ENCODE results near the gene IQGAP2.
"Not testable (repeated sequence)": the region's sequence is repeated elsewhere in the genome, so short reads cannot be mapped to it uniquely, and the experiment has no call there.

The IQGAP2 gene

DNA sequence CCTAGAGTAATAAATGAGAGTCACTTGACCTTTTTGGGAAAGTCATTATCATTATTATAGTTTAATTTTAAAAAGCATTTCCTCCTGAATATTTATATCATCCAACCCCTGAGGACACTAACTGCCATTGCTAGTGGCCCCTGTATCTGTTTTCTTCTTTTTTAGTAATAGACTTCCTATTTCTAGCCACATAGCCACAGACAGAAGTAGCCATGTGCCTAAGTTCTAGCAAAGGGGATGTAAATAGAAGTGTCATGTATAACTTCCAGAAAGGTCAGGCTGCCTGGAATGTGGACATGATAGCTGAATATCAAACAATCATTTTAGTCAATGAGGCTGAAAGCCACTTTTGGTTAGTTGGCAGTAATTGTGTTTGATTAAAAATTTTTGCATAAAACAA, 37.5 kb upstream of the IQGAP2 start:
- no peaks in the 10 kb centered on the region for H3K36me3 ChIP-seq
- DNase-seq: no peak
- TF ChIP-seq CTCF (IDR thresholded peaks at IDR 0.05; ENCODE audit: low read depth, low read length): no peak
- H3K27me3 ChIP-seq: peaks cover 9% of the 10 kb centered on the region
- no peaks in the 10 kb centered on the region for H3K9me3 ChIP-seq
- H3K4me1 ChIP-seq: no peaks in the 10 kb centered on the region
- H3K4me3 ChIP-seq (ENCODE audit: low read depth, low read length): no peak overlapping the region

DNA sequence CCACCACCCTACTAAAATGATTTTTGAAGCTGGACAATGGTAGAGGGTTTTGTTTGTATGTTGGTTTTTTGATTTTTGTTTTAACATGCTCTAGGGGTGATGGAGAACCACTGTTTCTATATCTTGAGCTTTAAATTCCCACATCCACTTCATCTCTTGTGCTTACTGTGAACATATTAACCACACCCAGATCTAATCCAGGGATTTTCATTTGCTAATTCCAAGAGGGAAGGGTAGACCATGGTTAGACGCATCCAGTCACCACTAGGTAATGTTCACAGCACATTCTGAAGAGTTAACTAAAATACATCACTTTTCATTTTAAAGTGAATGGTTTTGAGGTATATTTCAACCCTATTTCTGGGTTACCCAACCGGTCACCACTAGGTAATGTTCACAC, 36.5 kb upstream of the IQGAP2 start:
- H3K4me3 ChIP-seq (ENCODE audit: low read depth, low read length): no peak overlapping the region
- DNase-seq: no peak
- TF ChIP-seq CTCF (IDR thresholded peaks at IDR 0.05; ENCODE audit: low read depth, low read length): no peak
- H3K27me3 ChIP-seq: peaks cover 9% of the 10 kb centered on the region
- H3K4me1 ChIP-seq: no peaks in the 10 kb centered on the region
- no peaks in the 10 kb centered on the region for H3K36me3 ChIP-seq
- no peaks in the 10 kb centered on the region for H3K9me3 ChIP-seq

DNA sequence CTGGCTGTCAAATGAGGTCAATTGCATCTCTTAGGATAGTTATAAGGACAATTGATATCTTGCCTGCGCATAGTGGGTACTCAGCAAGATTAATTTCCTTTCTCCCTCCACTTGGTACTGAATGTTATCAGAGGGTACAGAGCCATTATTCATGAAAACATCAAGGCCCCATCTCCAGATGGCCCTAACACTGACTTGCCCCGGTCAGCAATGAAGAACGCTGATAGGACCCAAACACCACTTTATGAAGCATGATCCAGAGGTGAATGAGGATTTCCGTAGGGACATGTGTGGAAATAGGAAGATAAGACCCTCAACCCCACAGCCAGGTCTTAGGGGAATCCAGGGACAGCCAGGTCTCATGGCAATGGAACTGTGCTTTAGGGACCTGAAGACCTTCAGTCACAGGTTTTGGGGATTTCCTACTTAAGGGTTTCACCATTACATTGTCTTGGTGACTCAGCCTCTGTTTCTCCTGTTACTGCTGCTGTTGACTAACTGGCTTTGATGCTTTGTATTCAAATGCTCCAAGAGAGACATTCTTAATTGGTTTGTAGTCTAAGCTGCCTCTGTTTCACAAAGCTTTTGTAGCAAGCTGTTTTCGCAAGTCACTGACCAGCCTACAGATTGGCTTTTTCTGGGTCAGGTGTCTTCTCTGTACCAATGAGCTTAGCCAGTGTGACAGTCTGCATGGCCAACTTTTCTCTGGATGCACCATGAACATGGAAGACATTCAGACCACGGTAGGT, 35.3 kb upstream of the IQGAP2 start:
- peaks cover 1% of the 10 kb centered on the region; the same call in 1 of the 2 replicates for H3K4me1 ChIP-seq
- DNase-seq: no peak
- peaks cover 9% of the 10 kb centered on the region for H3K27me3 ChIP-seq
- TF ChIP-seq CTCF (IDR thresholded peaks at IDR 0.05; ENCODE audit: low read depth, low read length): no peak
- no peak overlapping the region for H3K4me3 ChIP-seq (ENCODE audit: low read depth, low read length)
- no peaks in the 10 kb centered on the region for H3K9me3 ChIP-seq
- no peaks in the 10 kb centered on the region for H3K36me3 ChIP-seq

DNA sequence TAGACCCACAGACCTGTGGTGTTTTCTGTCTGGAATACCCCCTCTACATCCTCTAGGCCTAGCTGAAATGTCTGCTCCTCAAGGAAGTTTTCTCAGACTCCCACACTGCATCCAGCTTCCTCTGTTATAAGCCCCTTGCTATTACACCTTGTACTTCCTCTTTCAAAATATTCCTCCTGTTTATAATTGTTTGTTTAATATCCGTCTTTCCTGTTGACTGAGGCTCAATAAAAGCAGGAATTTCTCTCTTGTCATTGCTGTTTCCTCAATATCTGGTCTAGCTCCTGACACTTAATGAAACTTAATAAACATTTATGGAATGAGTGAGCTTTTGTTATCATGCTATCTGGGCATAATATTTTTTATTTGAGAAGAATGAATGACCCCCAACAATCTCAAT, 34.1 kb upstream of the IQGAP2 start:
- H3K4me3 ChIP-seq (ENCODE audit: low read depth, low read length): no peak overlapping the region
- no peaks in the 10 kb centered on the region for H3K9me3 ChIP-seq
- H3K27me3 ChIP-seq: 0 out of 2 replicates have a peak, but pooled peaks cover 5% of the 10 kb centered on the region
- no peaks in the 10 kb centered on the region for H3K36me3 ChIP-seq
- no peak for TF ChIP-seq CTCF (IDR thresholded peaks at IDR 0.05; ENCODE audit: low read depth, low read length)
- peaks cover 3% of the 10 kb centered on the region; the same call in 1 of the 2 replicates for H3K4me1 ChIP-seq
- no peak for DNase-seq

DNA sequence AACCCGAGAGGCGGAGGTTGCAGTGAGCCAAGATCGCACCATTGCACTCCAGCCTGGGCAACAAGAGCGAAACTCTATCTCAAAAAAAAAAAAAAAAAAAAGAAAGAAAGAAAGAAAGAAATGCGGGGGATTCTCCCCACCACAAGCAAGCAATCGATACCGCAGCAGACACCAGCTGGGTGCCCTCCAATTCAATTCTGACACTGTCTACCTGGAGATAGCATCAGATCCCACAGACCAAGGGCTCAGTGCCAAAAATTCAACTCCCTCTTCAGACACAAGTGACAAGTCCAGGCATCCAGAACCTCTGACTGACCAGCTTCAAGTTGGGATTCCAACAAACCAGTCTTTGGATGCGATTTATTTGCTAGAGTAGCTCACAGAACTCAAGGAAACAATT, 33.4 kb upstream of the IQGAP2 start:
- not testable (repeated sequence) for H3K4me1 ChIP-seq, H3K27me3 ChIP-seq, H3K36me3 ChIP-seq

DNA sequence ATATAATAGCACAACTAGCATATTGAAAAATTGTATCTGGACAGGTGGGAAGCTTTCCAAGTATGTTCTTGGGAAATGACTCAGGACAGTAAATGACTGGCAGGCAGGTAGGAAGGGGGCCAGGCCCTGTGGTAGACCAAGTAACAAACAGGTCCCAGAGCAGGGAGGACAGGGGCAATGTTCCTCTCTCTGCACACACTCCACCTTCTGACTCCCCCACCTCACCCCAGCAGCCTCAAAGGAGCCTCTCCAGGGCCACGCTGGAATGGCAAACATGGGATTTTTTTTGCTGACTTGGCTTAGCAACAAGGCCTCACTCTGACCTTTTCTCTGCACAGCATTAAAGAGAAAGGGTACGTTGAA, 31.1 kb upstream of the IQGAP2 start:
- no peaks in the 10 kb centered on the region for H3K36me3 ChIP-seq
- H3K9me3 ChIP-seq: no peaks in the 10 kb centered on the region
- H3K4me3 ChIP-seq (ENCODE audit: low read depth, low read length): no peak overlapping the region
- H3K4me1 ChIP-seq: peaks cover 3% of the 10 kb centered on the region; the same call in 1 of the 2 replicates
- no peak for TF ChIP-seq CTCF (IDR thresholded peaks at IDR 0.05; ENCODE audit: low read depth, low read length)
- DNase-seq: no peak
- H3K27me3 ChIP-seq: peaks cover 9% of the 10 kb centered on the region; the same call in 1 of the 2 replicates

More for the DNA sequence above, 33.4 kb upstream of the IQGAP2 start:
- H3K4me3 ChIP-seq (ENCODE audit: low read depth, low read length); H3K9me3 ChIP-seq: not testable (repeated sequence)
- peak; percentile 19 for DNase-seq
